Measurements from ENCODE around the gene P3H4.

Gene P3H4

GRCh38 chr17:41754066-41754465, 57.7 kb downstream of the P3H4 start:
- H3K9me3 ChIP-seq (ENCODE audit: severe bottlenecking) = no peaks in the 10 kb centered on the region
- no peak overlapping the region for H3K27ac ChIP-seq (ENCODE audit: poor library complexity, severe bottlenecking)
- no peaks in the 10 kb centered on the region for H3K27me3 ChIP-seq (ENCODE audit: insufficient read depth, poor library complexity, severe bottlenecking)
- H3K4me3 ChIP-seq (ENCODE audit: severe bottlenecking) = no peak overlapping the region
- ATAC-seq (ENCODE audit: low read depth) (no peak), DNase-seq (ENCODE audit: low spot score) (no peak)
- H3K4me1 ChIP-seq (ENCODE audit: insufficient read depth, poor library complexity, severe bottlenecking) = no peaks in the 10 kb centered on the region
- H3K36me3 ChIP-seq (ENCODE audit: low read depth) = peaks cover 64% of the 10 kb centered on the region
- no peak for TF ChIP-seq CTCF (IDR thresholded peaks at IDR 0.05; ENCODE audit: poor library complexity, severe bottlenecking)

All from RWPE2 (cell line).